Tibial artery (tissue), 4 donors: Measurements from ENCODE around the gene AZU1.
A peak's percentile ranks its signal among the peaks of the same experiment; 100 is the strongest.
"Not testable (repeated sequence)": the region's sequence is repeated elsewhere in the genome, so short reads cannot be mapped to it uniquely, and the experiment has no call there.

Experiments used
- DNase-seq, 2 donors: peaks; one replicate each; pipeline ENCODE4 v3.0.0-alpha.2; 2019
- H3K27ac ChIP-seq, 2 donors: fragments of 200-600 bp; sonication (generic) in 1 of 2; 1 replicate in 1 of 2; 2 replicates in 1 of 2; pipeline ENCODE4 v1.5.1; 2018 to 2019; ENCODE audit warnings: mild to moderate bottlenecking in 1 of 2
- H3K27me3 ChIP-seq, 2 donors: fragments of 200-600 bp; sonication (generic) in 1 of 2; one replicate each; pipeline versions ENCODE4 v1.5.1 to v1.6.0; 2016 to 2019
- H3K36me3 ChIP-seq, 3 donors: fragments of 200-600 bp; sonication (generic) in 2 of 3; one replicate each; pipeline ENCODE4 v1.5.1; 2016 to 2019; ENCODE audit warnings: mild to moderate bottlenecking in 2 of 3
- H3K4me1 ChIP-seq, 4 donors: fragments of 200-600 bp; sonication (generic) in 2 of 4; 1 replicate in 3 of 4; 2 replicates in 1 of 4; pipeline ENCODE4 v1.5.1; 2016 to 2019
- H3K4me3 ChIP-seq, 2 donors: fragments of 200-600 bp; sonication (generic) in 1 of 2; 1 replicate in 1 of 2; 2 replicates in 1 of 2; pipeline ENCODE4 v1.5.1; 2018 to 2019; ENCODE audit warnings: mild to moderate bottlenecking in 2 of 2
- H3K9me3 ChIP-seq, 3 donors: fragments of 200-600 bp; sonication (generic) in 1 of 3; one replicate each; pipeline ENCODE4 v1.5.1; 2016 to 2019
- CTCF ChIP-seq, 2 experiments: fragments of 200-600 bp in 1 of 2; fragments of 450-650 bp in 1 of 2; IDR thresholded peaks; one replicate each; pipeline ENCODE4 v1.5.1; 2017 to 2019; ENCODE audit warnings: antibody characterized with exemption in 2 of 2, mild to moderate bottlenecking in 1 of 2, moderate library complexity in 1 of 2
- intact Hi-C: fragments of 100-400 bp; cut with DNase I; formaldehyde crosslinking; loops from one replicate; pipeline ENCODE4 v1.15.0; 2023; ENCODE audit warnings: low total_unique reads

Gene AZU1

GRCh38 chr19:840519-841206 lies 13.0 kb downstream of the AZU1 start, which contains the start of gene PRTN3:
PRTN3 (plus strand) TSS chr19:840999; CDS start chr19:841009, 10 bp downstream.
- H3K4me3 ChIP-seq, result no peak within 1 kb of the TSS
- peaks cover 0 to 14% (median 13%) of the 10 kb centered on the region in 4 donors for H3K4me1 ChIP-seq
- H3K27ac ChIP-seq, result no peak within 1 kb of the TSS
- DNase-seq, result no peak
- no peaks in the 10 kb centered on the region for H3K9me3 ChIP-seq
- H3K36me3 ChIP-seq, result no peaks in the 10 kb centered on the region
- no peak for TF ChIP-seq CTCF (IDR thresholded peaks at IDR 0.05)
- H3K27me3 ChIP-seq, result peaks cover 0 to 77% of the 10 kb centered on the region in 2 donors
- intact Hi-C loops, result no loop called here

GRCh38 chr19:842802-843179 lies 15.2 kb downstream of the AZU1 start:
- H3K9me3 ChIP-seq, intact Hi-C loops, H3K4me3 ChIP-seq, H3K36me3 ChIP-seq, H3K27ac ChIP-seq, DNase-seq: not testable (repeated sequence)
- H3K4me1 ChIP-seq, result peaks cover 0 to 18% (median 14%) of the 10 kb centered on the region in 4 donors
- H3K27me3 ChIP-seq, result peaks cover 0 to 85% of the 10 kb centered on the region in 2 donors

- peaks cover 0 to 89% of the 10 kb centered on the region in 2 donors for H3K27me3 ChIP-seq
- no peak for DNase-seq
- no peaks in the 10 kb centered on the region for H3K36me3 ChIP-seq
- TF ChIP-seq CTCF (IDR thresholded peaks at IDR 0.05), result no peak
- H3K4me1 ChIP-seq, result peaks cover 0 to 20% (median 16%) of the 10 kb centered on the region in 4 donors
- H3K27ac ChIP-seq, result no peak overlapping the region
- intact Hi-C loops, result no loop called here
- H3K4me3 ChIP-seq, result peak overlapping the region in 1 of 2 donors; percentile 8
- H3K9me3 ChIP-seq, result no peaks in the 10 kb centered on the region
Measured at GRCh38 chr19:843180-843835, 15.7 kb downstream of the AZU1 start.

- H3K27me3 ChIP-seq, result peaks cover 0 to 87% of the 10 kb centered on the region in 2 donors
- H3K4me1 ChIP-seq, result peaks cover 0 to 20% (median 16%) of the 10 kb centered on the region in 4 donors
Measured at GRCh38 chr19:843836-844545, 16.4 kb downstream of the AZU1 start.

GRCh38 chr19:844546-844971 lies 16.9 kb downstream of the AZU1 start:
- intact Hi-C loops, result no loop called here
- no peaks in the 10 kb centered on the region for H3K9me3 ChIP-seq
- no peak for DNase-seq
- TF ChIP-seq CTCF (IDR thresholded peaks at IDR 0.05), result no peak
- peaks cover 0 to 81% of the 10 kb centered on the region in 2 donors for H3K27me3 ChIP-seq
- no peak overlapping the region for H3K4me3 ChIP-seq
- no peak overlapping the region for H3K27ac ChIP-seq
- H3K4me1 ChIP-seq, result peaks cover 0 to 20% (median 14%) of the 10 kb centered on the region in 4 donors
- no peaks in the 10 kb centered on the region for H3K36me3 ChIP-seq

More at GRCh38 chr19:843836-844545, 16.4 kb downstream of the AZU1 start:
- DNase-seq, result no peak
- TF ChIP-seq CTCF (IDR thresholded peaks at IDR 0.05), result no peak
- Histone ChIP-seq H3K9me3 (no peaks in the 10 kb centered on the region), H3K27ac (no peak overlapping the region), H3K4me3 (peak overlapping the region in 1 of 2 donors; percentile 8), H3K36me3 (no peaks in the 10 kb centered on the region)
- intact Hi-C loops, result no loop called here
